ENCODE results near the gene GPR89B. TPM values are rescaled to one million over a fixed set of nuclear protein-coding genes. Genes with fewer than 3 reads are reported as not detected.

The GPR89B gene
- total RNA-seq, 1 donor from 2014 or later = 17.8 TPM

GRCh38 chr1:147892216-147892615 is 36.0 kb upstream of the GPR89B start:
- ATAC-seq (ENCODE audit: low read depth) (no peak), DNase-seq (no peak)
- Mint-ChIP-seq H3K36me3 (ENCODE audit: low read depth) (no peaks in the 10 kb centered on the region), H3K4me3 (no peak overlapping the region), H3K9me3 (no peaks in the 10 kb centered on the region), H3K27ac (no peak overlapping the region), H3K4me1 (no peaks in the 10 kb centered on the region), H3K27me3 (peaks cover 2% of the 10 kb centered on the region)
- intact Hi-C loops (cut with micrococcal nuclease) = loop anchor here (1.0 to 2.0 kb wide), 3 partner anchors 167 to 619 kb away; no protein-coding TSS in a partner anchor
- ChIA-PET POLR2A (no interaction called here), CTCF (interaction anchor here (0.9 to 2.3 kb wide), 16 partner anchors 8 to 618 kb away, joined by 3 to 19 read pairs (median 4); partner anchors contain the start of gene GJA8)
- TF ChIP-seq, protein P1, sequence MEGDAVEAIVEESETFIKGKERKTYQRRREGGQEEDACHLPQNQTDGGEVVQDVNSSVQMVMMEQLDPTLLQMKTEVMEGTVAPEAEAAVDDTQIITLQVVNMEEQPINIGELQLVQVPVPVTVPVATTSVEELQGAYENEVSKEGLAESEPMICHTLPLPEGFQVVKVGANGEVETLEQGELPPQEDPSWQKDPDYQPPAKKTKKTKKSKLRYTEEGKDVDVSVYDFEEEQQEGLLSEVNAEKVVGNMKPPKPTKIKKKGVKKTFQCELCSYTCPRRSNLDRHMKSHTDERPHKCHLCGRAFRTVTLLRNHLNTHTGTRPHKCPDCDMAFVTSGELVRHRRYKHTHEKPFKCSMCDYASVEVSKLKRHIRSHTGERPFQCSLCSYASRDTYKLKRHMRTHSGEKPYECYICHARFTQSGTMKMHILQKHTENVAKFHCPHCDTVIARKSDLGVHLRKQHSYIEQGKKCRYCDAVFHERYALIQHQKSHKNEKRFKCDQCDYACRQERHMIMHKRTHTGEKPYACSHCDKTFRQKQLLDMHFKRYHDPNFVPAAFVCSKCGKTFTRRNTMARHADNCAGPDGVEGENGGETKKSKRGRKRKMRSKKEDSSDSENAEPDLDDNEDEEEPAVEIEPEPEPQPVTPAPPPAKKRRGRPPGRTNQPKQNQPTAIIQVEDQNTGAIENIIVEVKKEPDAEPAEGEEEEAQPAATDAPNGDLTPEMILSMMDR (IDR thresholded peaks at IDR 0.05) = no peak

DNA sequence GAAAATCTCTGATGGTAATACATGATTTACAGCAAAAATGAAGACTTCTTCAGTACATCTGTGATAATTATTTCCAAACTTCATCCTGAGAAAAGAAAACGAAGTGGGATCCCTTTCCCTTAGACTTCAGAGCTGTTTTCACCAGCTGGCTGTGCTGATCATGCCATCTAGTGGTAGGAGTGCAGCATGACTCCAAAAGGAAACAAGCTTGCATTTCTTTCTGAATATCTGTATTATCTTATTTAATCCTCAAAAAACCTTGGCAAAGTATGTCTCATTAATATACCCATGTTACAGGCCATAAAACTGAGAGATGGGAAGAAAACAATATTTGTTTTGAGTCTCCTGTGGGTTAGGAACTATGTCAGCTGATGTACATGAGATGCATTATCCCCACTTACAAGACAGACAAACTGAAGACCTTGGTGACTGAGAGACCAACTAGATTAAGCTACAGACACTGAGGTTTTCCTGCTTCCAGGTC is 35.4 kb upstream of the GPR89B start:
- Mint-ChIP-seq H3K27me3 (peaks cover 2% of the 10 kb centered on the region), H3K4me1 (no peaks in the 10 kb centered on the region), H3K9me3 (no peaks in the 10 kb centered on the region), H3K36me3 (ENCODE audit: low read depth) (no peaks in the 10 kb centered on the region), H3K4me3 (no peak overlapping the region), H3K27ac (no peak overlapping the region)
- DNase-seq (no peak), ATAC-seq (ENCODE audit: low read depth) (peak; percentile 37)
- TF ChIP-seq, protein P1 (IDR thresholded peaks at IDR 0.05) = peak; percentile 99
- intact Hi-C loops (cut with micrococcal nuclease) = loop anchor here (1.0 to 2.0 kb wide), 3 partner anchors 168 to 619 kb away; no protein-coding TSS in a partner anchor
- POLR2A ChIA-PET = no interaction called here
- CTCF ChIA-PET = interaction anchor here (0.7 to 2.3 kb wide), 19 partner anchors 9 to 619 kb away, joined by 3 to 19 read pairs (median 4); partner anchors contain the start of gene GJA8

DNA sequence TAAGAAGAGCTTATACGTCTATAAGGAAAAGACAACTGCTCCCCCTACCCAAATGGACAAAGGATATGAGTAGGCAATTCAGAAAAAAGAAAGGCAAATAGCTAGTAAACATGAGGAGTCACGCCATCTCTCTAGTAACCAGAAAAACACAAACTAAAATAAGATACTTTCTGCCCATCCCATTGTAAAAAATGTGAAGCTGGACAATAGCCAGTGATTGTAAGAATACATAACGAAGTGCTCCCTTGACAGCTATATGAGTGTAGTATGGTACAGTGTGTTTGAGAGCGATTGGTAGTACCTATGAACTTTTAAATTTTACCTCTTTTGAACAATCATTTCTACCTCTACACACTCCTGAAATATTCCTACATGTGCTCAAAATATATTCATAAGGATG is 33.1 kb upstream of the GPR89B start:
- ChIA-PET POLR2A (no interaction called here), CTCF (interaction anchor here (0.5 kb wide), 1 partner anchor 147 kb away, joined by 3 read pairs; no protein-coding TSS in a partner anchor)
- Mint-ChIP-seq H3K4me3 (no peak overlapping the region), H3K27me3 (peaks cover 5% of the 10 kb centered on the region), H3K9me3 (no peaks in the 10 kb centered on the region), H3K36me3 (ENCODE audit: low read depth) (no peaks in the 10 kb centered on the region), H3K27ac (no peak overlapping the region), H3K4me1 (no peaks in the 10 kb centered on the region)
- intact Hi-C loops (cut with micrococcal nuclease) = no loop called here
- TF ChIP-seq, protein P1 (IDR thresholded peaks at IDR 0.05) = no peak
- DNase-seq (no peak), ATAC-seq (ENCODE audit: low read depth) (no peak)

DNA sequence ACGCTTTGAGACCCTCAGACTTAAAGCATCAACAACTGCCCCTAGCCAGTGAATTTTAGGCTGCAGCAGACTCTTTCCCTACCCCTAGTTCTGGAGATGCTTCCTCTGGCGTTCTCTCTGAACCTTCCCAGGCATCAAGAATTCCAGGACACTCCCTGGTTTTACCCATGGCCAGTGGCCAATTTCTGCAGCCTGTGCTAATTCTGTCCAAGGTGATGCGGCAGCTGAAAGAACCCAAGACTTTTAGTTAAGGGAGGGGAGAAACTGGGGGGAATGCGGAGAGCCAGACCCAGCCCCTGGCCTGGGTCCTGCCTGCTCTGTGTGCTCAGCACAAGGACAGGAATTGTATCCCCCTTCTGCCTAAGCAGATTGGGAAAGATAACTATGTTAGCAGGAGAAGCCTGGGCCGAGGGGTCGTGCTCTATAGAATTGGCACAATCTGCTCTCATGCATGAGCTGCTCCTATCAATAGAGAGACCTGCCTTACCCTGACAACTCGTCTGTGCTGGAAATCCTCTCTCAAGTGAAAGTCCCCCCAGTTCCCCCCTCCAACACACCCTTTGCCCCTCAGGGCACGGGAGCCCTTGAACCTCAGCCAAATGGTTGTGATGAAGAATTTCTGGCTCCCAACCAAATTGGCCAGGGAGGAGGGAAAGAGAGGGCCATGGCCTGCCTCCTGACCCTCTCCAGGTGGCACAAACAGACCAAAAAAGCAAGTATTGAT is 31.0 kb upstream of the GPR89B start:
- H3K27ac Mint-ChIP-seq = no peak overlapping the region
- no peaks in the 10 kb centered on the region for H3K36me3 Mint-ChIP-seq (ENCODE audit: low read depth)
- ATAC-seq (ENCODE audit: low read depth) (no peak), DNase-seq (no peak)
- intact Hi-C loops (cut with micrococcal nuclease) = no loop called here
- H3K4me3 Mint-ChIP-seq = no peak overlapping the region
- H3K4me1 Mint-ChIP-seq = no peaks in the 10 kb centered on the region
- POLR2A ChIA-PET = no interaction called here
- no peaks in the 10 kb centered on the region for H3K9me3 Mint-ChIP-seq
- CTCF ChIA-PET = no interaction called here
- H3K27me3 Mint-ChIP-seq = peaks cover 5% of the 10 kb centered on the region
- TF ChIP-seq, protein P1 (IDR thresholded peaks at IDR 0.05) = no peak

DNA sequence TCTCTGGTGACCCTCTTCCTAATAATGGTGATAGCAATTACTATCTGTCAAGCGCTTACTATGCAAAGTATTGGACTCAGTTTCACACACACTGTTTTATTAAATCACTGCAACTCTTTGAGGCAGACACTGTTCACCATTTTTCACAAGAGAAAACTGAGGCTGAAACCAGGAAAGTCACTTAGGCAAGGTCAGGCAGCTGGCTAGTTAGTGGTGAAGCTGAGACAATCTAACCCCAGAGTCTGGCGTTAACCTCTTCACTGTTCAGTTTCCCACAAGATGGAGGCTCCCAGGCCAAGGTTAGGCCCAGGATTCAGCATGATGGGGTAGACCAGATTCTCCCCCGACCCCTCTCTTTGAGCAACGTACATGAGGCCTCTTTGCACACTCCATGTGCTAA is 30.4 kb upstream of the GPR89B start:
- ATAC-seq (ENCODE audit: low read depth) (no peak), DNase-seq (no peak)
- Mint-ChIP-seq H3K9me3 (no peaks in the 10 kb centered on the region), H3K27me3 (peaks cover 5% of the 10 kb centered on the region), H3K36me3 (ENCODE audit: low read depth) (no peaks in the 10 kb centered on the region), H3K4me3 (no peak overlapping the region), H3K27ac (no peak overlapping the region), H3K4me1 (no peaks in the 10 kb centered on the region)
- TF ChIP-seq, protein P1 (IDR thresholded peaks at IDR 0.05) = no peak
- intact Hi-C loops (cut with micrococcal nuclease) = no loop called here
- ChIA-PET CTCF (no interaction called here), POLR2A (no interaction called here)
